ENCODE measurements around the gene CDC42BPA. TPM values are rescaled to one million over a fixed set of nuclear protein-coding genes. Genes with fewer than 3 reads are reported as not detected.
"Not testable (repeated sequence)": the region's sequence is repeated elsewhere in the genome, so short reads cannot be mapped to it uniquely, and the experiment has no call there.

Gene CDC42BPA
- polyA plus RNA-seq, 1 of the 3 experiments (the other 2 are of a cell fraction), result 6.8 TPM

GRCh38 chr1:227105291-227105690, 213.0 kb downstream of the CDC42BPA start:
- H3K4me3 ChIP-seq (ENCODE audit: low read depth in 2 of 2, low read length in 1 of 2); POLR2A ChIA-PET; H3K9me3 ChIP-seq; H3K9me2 ChIP-seq; H3F3A ChIP-seq (replicated peaks; ENCODE audit: insufficient read depth); H3K9ac ChIP-seq; H3K27me3 ChIP-seq (ENCODE audit: insufficient read depth); H3K79me2 ChIP-seq (ENCODE audit: insufficient read depth); H3K27ac ChIP-seq (ENCODE audit: low read depth in 2 of 2, low read length in 1 of 2); H4K20me1 ChIP-seq (ENCODE audit: insufficient read depth); DNase-seq; H2AFZ ChIP-seq (ENCODE audit: low read depth); H3K4me1 ChIP-seq (ENCODE audit: control insufficient read depth in 1 of 2, insufficient read depth in 2 of 2, low read depth in 1 of 2, low read length in 1 of 2); H3K4me2 ChIP-seq: not testable (repeated sequence)
- peaks cover 37 to 43% of the 10 kb centered on the region in 2 experiments for H3K36me3 ChIP-seq (replicated peaks in 1 of 2; ENCODE audit: control insufficient read depth in 1 of 2, insufficient read depth in 2 of 2, low read length in 1 of 2)
- 97% methylated on average over 3 of the region's 3 CpGs for WGBS (ENCODE audit: low lambda C conversion rate)
- CTCF ChIA-PET, result interaction anchor here (1.2 kb wide), 1 partner anchor 19 kb away, joined by 3 read pairs; no protein-coding TSS in a partner anchor

- ChIA-PET POLR2A (no interaction called here), CTCF (no interaction called here)
- H3K36me3 ChIP-seq (replicated peaks in 1 of 2; ENCODE audit: control insufficient read depth in 1 of 2, insufficient read depth in 2 of 2, low read length in 1 of 2), result peaks cover 34 to 41% of the 10 kb centered on the region in 2 experiments
- H3K4me3 ChIP-seq (ENCODE audit: low read depth in 2 of 2, low read length in 1 of 2), result no peak overlapping the region
- WGBS (ENCODE audit: low lambda C conversion rate), result 95% methylated on average over 5 of the region's 5 CpGs
- H3K9me3 ChIP-seq, result no peaks in the 10 kb centered on the region
- H3F3A ChIP-seq (replicated peaks; ENCODE audit: insufficient read depth), result no peaks in the 10 kb centered on the region
- TF ChIP-seq SIN3A (IDR thresholded peaks at IDR 0.05; ENCODE audit: borderline replicate concordance, low read depth, low read length) (no peak), FOXM1 (IDR thresholded peaks at IDR 0.05; ENCODE audit: low read depth) (no peak), TEAD4 (IDR thresholded peaks at IDR 0.05; ENCODE audit: borderline replicate concordance, insufficient read depth) (no peak), FOSL2 (IDR thresholded peaks at IDR 0.05; ENCODE audit: borderline replicate concordance, low read depth) (no peak), ELF1 (IDR thresholded peaks at IDR 0.05) (no peak), REST (IDR thresholded peaks at IDR 0.05; ENCODE audit: low read depth, low read length) (no peak), USF1 (IDR thresholded peaks at IDR 0.05; ENCODE audit: borderline replicate concordance, low read depth) (no peak), SMC3 (IDR thresholded peaks at IDR 0.05; ENCODE audit: low read depth, low read length) (no peak), CTCF (IDR thresholded peaks at IDR 0.05) (no peak), MAX (IDR thresholded peaks at IDR 0.05; ENCODE audit: low read depth) (no peak), GATA2 (CRISPR knock-in tag; IDR thresholded peaks at IDR 0.05) (no peak), NRF1 (IDR thresholded peaks at IDR 0.05; ENCODE audit: low read depth, low read length) (no peak), EP300 (IDR thresholded peaks at IDR 0.05; ENCODE audit: borderline replicate concordance in 1 of 2, low read depth in 1 of 2, low read length in 1 of 2) (no peak), PBX3 (IDR thresholded peaks at IDR 0.05) (no peak), RXRA (IDR thresholded peaks at IDR 0.05; ENCODE audit: borderline replicate concordance, low read depth) (no peak)
- H3K9me2 ChIP-seq, result no peaks in the 10 kb centered on the region
- H4K20me1 ChIP-seq (ENCODE audit: insufficient read depth), result no peaks in the 10 kb centered on the region
- no peak overlapping the region for H2AFZ ChIP-seq (ENCODE audit: low read depth)
- DNase-seq, result no peak
- H3K79me2 ChIP-seq (ENCODE audit: insufficient read depth), result no peaks in the 10 kb centered on the region
- H3K27me3 ChIP-seq (ENCODE audit: insufficient read depth), result no peaks in the 10 kb centered on the region
- H3K4me1 ChIP-seq (ENCODE audit: control insufficient read depth in 1 of 2, insufficient read depth in 2 of 2, low read depth in 1 of 2, low read length in 1 of 2), result no peaks in the 10 kb centered on the region
- no peak overlapping the region for H3K4me2 ChIP-seq
- H3K9ac ChIP-seq, result no peak overlapping the region
- no peak overlapping the region for H3K27ac ChIP-seq (ENCODE audit: low read depth in 2 of 2, low read length in 1 of 2)
Observed at GRCh38 chr1:227102056-227102455, 216.2 kb downstream of the CDC42BPA start.
